ENCODE results near the gene SLC9A8.

The SLC9A8 gene

GRCh38 chr20:49786196-49786595 is 26.4 kb upstream of the SLC9A8 start:
- no peak for TF ChIP-seq MAX (IDR thresholded peaks at IDR 0.05)
- TF ChIP-seq REST (IDR thresholded peaks at IDR 0.05; ENCODE audit: low read depth) = no peak
- no peak for TF ChIP-seq RAD21 (IDR thresholded peaks at IDR 0.05; ENCODE audit: low read depth)
- TF ChIP-seq CREB1 (IDR thresholded peaks at IDR 0.05; ENCODE audit: low read depth) = no peak
- TF ChIP-seq FOXM1 (IDR thresholded peaks at IDR 0.05; ENCODE audit: borderline replicate concordance, low read depth) = no peak
- no peak for TF ChIP-seq TCF12 (IDR thresholded peaks at IDR 0.05; ENCODE audit: low read depth)
- TF ChIP-seq TAF1 (IDR thresholded peaks at IDR 0.05; ENCODE audit: low read depth) = no peak
- no peak for TF ChIP-seq YY1 (IDR thresholded peaks at IDR 0.05; ENCODE audit: low read depth)
- TF ChIP-seq CEBPB (IDR thresholded peaks at IDR 0.05) = no peak
- no peak for TF ChIP-seq TEAD4 (IDR thresholded peaks at IDR 0.05)

GRCh38 chr20:49786668-49787370 is 25.8 kb upstream of the SLC9A8 start:
- TF ChIP-seq ZBTB7A (IDR thresholded peaks at IDR 0.05; ENCODE audit: low read depth) = no peak
- TF ChIP-seq EP300 (IDR thresholded peaks at IDR 0.05; ENCODE audit: borderline replicate concordance) = no peak
- TF ChIP-seq TCF12 (IDR thresholded peaks at IDR 0.05; ENCODE audit: low read depth) = no peak
- TF ChIP-seq USF1 (IDR thresholded peaks at IDR 0.05) = no peak
- TF ChIP-seq CREB1 (IDR thresholded peaks at IDR 0.05; ENCODE audit: low read depth) = no peak
- TF ChIP-seq TEAD4 (IDR thresholded peaks at IDR 0.05) = no peak
- no peak for TF ChIP-seq NFIC (IDR thresholded peaks at IDR 0.05)
- TF ChIP-seq YY1 (IDR thresholded peaks at IDR 0.05; ENCODE audit: low read depth) = no peak
- no peak for TF ChIP-seq MAX (IDR thresholded peaks at IDR 0.05)

- no peak for TF ChIP-seq MAX (IDR thresholded peaks at IDR 0.05)
- no peak for TF ChIP-seq EP300 (IDR thresholded peaks at IDR 0.05; ENCODE audit: borderline replicate concordance)
- TF ChIP-seq NFIC (IDR thresholded peaks at IDR 0.05) = no peak
- TF ChIP-seq USF1 (IDR thresholded peaks at IDR 0.05) = no peak
- TF ChIP-seq ZBTB7A (IDR thresholded peaks at IDR 0.05; ENCODE audit: low read depth) = no peak
- no peak for TF ChIP-seq CREB1 (IDR thresholded peaks at IDR 0.05; ENCODE audit: low read depth)
- TF ChIP-seq TEAD4 (IDR thresholded peaks at IDR 0.05) = no peak
- no peak for TF ChIP-seq EGR1 (IDR thresholded peaks at IDR 0.05)
- TF ChIP-seq TCF12 (IDR thresholded peaks at IDR 0.05; ENCODE audit: low read depth) = no peak
- no peak for TF ChIP-seq CEBPB (IDR thresholded peaks at IDR 0.05)
- no peak for TF ChIP-seq TAF1 (IDR thresholded peaks at IDR 0.05; ENCODE audit: low read depth)
- TF ChIP-seq FOXM1 (IDR thresholded peaks at IDR 0.05; ENCODE audit: borderline replicate concordance, low read depth) = no peak
Observed at GRCh38 chr20:49787371-49788357, 25.0 kb upstream of the SLC9A8 start.

- TF ChIP-seq EP300 (IDR thresholded peaks at IDR 0.05; ENCODE audit: borderline replicate concordance) = no peak
- TF ChIP-seq TAF1 (IDR thresholded peaks at IDR 0.05; ENCODE audit: low read depth) = no peak
- TF ChIP-seq USF1 (IDR thresholded peaks at IDR 0.05) = no peak
Observed at GRCh38 chr20:49790077-49790798, 22.4 kb upstream of the SLC9A8 start.

- no peak for TF ChIP-seq TCF12 (IDR thresholded peaks at IDR 0.05; ENCODE audit: low read depth)
- no peak for TF ChIP-seq CREB1 (IDR thresholded peaks at IDR 0.05; ENCODE audit: low read depth)
- TF ChIP-seq FOXM1 (IDR thresholded peaks at IDR 0.05; ENCODE audit: borderline replicate concordance, low read depth) = no peak
- no peak for TF ChIP-seq USF1 (IDR thresholded peaks at IDR 0.05)
- TF ChIP-seq TEAD4 (IDR thresholded peaks at IDR 0.05) = no peak
Observed at GRCh38 chr20:49791165-49791564, 21.5 kb upstream of the SLC9A8 start.

All from Ishikawa (cell line).